Stimulated activated CD4-positive, alpha-beta T cell treated with anti-CD3 and anti-CD28 coated beads, Interleukin-4, amount 100 ng/mL, for 1 hour (primary cell): ENCODE measurements around the gene ORM2.

Experiments used
- DNase-seq: peaks from one replicate; pipeline ENCODE4 v3.0.0-alpha.2; 2020

Gene ORM2

GRCh38 chr9:114371973-114372917, 42.6 kb downstream of the ORM2 start:
- DNase-seq: no peak

DNA sequence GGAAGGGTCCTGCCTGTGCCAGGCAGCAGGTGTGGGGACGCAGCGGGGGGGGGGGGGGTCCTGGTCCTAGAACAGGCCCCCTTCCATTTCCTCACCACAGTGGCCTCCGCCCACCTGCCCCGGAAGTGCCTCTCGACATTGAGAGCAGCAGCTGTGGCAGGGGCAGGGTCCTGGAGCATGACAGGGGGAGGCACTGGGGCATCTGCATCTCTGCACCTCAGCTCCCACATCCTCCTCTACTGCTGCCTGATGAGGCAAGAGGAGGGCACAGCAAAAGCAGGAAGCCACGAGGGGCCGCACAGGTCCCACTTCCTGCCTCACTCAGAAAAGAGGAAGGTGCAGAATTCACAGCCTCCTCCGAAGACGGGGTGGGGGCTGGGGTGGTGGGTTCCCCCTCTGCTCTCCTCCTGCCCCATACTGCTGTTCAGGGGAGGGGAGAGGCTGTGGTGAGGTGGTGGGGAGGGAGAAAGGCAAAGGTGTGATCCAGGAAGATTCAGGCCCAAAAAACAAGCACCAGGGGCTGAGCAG, 43.3 kb downstream of the ORM2 start:
- DNase-seq: peak; percentile 65

DNA sequence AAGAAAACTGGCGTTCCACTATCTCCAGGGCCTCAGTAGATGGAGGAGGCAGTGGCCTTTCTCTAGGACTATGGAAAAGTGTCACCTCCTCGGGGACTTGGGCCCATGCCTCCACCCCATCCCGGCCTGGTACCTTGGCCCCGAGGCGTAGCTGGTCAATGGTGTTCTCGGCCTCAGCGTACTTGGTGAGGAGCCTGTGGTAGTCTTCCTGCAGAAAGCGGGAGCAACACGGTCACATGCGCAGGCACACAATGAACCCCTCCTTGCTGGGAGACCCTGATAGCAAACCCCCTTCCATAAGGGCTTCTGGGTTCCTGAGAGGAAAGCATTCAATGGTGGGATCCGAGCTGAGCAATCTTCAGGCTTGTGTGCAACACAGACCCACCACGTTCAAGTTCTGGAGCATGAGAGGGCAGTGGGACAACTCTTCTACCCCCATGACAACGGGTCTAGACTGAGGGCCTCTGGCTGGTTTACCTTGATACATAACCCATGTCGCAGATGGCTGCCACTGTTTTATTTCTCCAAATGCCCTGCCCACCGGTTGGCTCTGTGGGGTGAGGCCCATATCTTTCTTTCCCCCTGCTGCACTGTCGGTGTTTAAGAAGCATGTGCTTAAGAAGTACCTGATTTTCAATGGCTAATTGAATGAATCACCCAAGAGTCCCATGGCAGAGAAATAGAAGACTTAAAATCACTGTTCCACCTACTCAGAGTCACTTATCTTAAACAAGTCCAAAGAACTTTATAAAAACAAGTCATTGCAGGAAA, 44.5 kb downstream of the ORM2 start:
- DNase-seq: no peak

DNA sequence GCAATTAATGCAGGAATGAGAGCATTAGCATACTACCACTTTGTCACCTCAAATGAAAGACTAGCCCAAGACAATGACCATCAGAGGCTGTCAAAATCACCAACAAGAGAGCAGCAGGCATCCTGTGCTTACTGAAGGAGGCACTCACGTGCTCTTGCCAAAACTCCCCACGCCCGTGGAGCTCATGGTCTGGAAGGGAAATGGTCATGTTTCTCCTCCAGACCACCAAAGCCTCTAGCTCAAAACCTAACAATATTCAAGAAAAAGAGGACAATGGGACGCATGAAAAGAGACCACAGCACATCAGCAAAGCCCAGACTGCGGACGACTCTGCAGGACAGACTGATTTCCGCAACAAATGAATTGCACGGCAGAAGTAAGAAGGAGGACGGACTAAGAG, 45.3 kb downstream of the ORM2 start:
- no peak for DNase-seq

GRCh38 chr9:114375386-114376175, 45.9 kb downstream of the ORM2 start:
- DNase-seq: no peak

- DNase-seq: no peak
These were observed 47.1 kb downstream of the ORM2 start for GRCh38 chr9:114376586-114377445.

DNA sequence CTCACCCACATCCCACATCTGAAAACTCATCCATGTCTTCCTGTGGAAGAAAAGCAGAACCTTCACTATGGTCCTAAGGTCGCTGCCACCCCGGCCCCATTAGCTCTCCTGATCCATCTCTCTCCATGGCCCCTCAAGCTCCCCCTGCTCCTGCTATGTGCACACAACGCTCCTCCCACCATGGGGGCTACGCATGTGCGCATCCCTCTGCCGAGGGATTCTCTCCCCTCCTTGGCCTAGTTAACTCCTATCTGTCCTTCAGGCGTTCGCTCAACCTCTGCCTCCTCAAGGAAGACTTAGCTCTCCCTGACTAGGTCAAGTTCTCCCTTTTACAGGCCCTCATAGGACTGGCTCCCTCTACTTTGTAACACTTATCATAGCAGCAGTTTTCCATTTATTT, 48.3 kb downstream of the ORM2 start:
- DNase-seq: no peak

GRCh38 chr9:114378883-114379282, 49.2 kb downstream of the ORM2 start:
- no peak for DNase-seq
